Gastroesophageal sphincter (tissue), 4 donors: ENCODE results near the gene GPR137B. TPM values are rescaled to one million over a fixed set of nuclear protein-coding genes. Genes with fewer than 3 reads are reported as not detected.
"Not testable (repeated sequence)": the region's sequence is repeated elsewhere in the genome, so short reads cannot be mapped to it uniquely, and the experiment has no call there.

Experiments used
- ATAC-seq: fragments of 150-250 bp; one replicate; pipeline ENCODE4 v1.9.1; 2016; ENCODE audit warnings: mild to moderate bottlenecking, moderate library complexity
- H3K27ac ChIP-seq, 4 donors: fragments of 200-600 bp; sonication (generic) in 3 of 4; 1 replicate in 3 of 4; 2 replicates in 1 of 4; pipeline ENCODE4 v1.5.1; 2016 to 2019
- H3K27me3 ChIP-seq: fragments of 200-600 bp; sonication (generic); one replicate; pipeline ENCODE4 v1.5.1; 2019
- H3K36me3 ChIP-seq, 2 donors: fragments of 200-600 bp; sonication (generic); one replicate each; pipeline ENCODE4 v1.5.1; 2019; ENCODE audit warnings: control low read depth in 1 of 2
- H3K4me1 ChIP-seq, 3 donors: fragments of 200-600 bp; sonication (generic); 1 replicate in 2 of 3; 2 replicates in 1 of 3; pipeline ENCODE4 v1.5.1; 2016 to 2019; ENCODE audit warnings: control low read depth in 2 of 3
- H3K4me3 ChIP-seq, 2 donors: fragments of 200-600 bp; sonication (generic); one replicate each; pipeline ENCODE4 v1.5.1; 2019; ENCODE audit warnings: mild to moderate bottlenecking in 1 of 2, moderate library complexity in 1 of 2
- H3K9me3 ChIP-seq, 3 donors: fragments of 200-600 bp; sonication (generic); one replicate each; pipeline ENCODE4 v1.5.1; 2017 to 2019; ENCODE audit warnings: control low read depth in 2 of 3
- EP300 ChIP-seq: sonication (generic); formaldehyde crosslinking; IDR thresholded peaks from one replicate; pipeline ENCODE4 v1.6.1; 2017; ENCODE audit warnings: antibody characterized with exemption, mild to moderate bottlenecking
- POLR2A ChIP-seq, 2 donors: fragments of 450-650 bp; IDR thresholded peaks; one replicate each; pipeline ENCODE4 v1.6.1; 2017; ENCODE audit warnings: antibody characterized with exemption in 2 of 2, mild to moderate bottlenecking in 2 of 2, moderate library complexity in 1 of 2
- POLR2AphosphoS5 ChIP-seq: sonication (generic); formaldehyde crosslinking; IDR thresholded peaks from one replicate; pipeline ENCODE4 v1.6.1; 2017; ENCODE audit warnings: antibody characterized with exemption
- WGBS, 2 donors: methylation state at CpG; one replicate each; pipeline ENCODE4 v1.1.5; 2018; ENCODE audit warnings: low coverage in 1 of 2; 5-methylcytosine and 5-hydroxymethylcytosine counted together
- total RNA-seq, 4 donors: library from RNA; depleted of rRNA; stranded (reverse); fragments of >200 nt; gene quantifications; one replicate each; pipeline ENCODE4 v1.1.0, GENCODE V29; 2016
- TF ChIP-seq, protein P1 (sequence below), 4 experiments: fragments of 200-600 bp in 2 of 4; fragments of 450-650 bp in 2 of 4; sonication (generic) in 1 of 4; IDR thresholded peaks; one replicate each; pipeline ENCODE4 v1.5.1; 2017 to 2019; ENCODE audit warnings: antibody characterized with exemption in 4 of 4, mild to moderate bottlenecking in 2 of 4, moderate library complexity in 2 of 4

GPR137B gene
- total RNA-seq, 4 donors from 2014 or later, result 11.4 to 17.7 (median 14.1) TPM

- no peak for ATAC-seq
- TF ChIP-seq EP300 (no peak), POLR2AphosphoS5 (no peak), POLR2A (IDR thresholded peaks at IDR 0.05) (no peak)
- TF ChIP-seq, protein P1, sequence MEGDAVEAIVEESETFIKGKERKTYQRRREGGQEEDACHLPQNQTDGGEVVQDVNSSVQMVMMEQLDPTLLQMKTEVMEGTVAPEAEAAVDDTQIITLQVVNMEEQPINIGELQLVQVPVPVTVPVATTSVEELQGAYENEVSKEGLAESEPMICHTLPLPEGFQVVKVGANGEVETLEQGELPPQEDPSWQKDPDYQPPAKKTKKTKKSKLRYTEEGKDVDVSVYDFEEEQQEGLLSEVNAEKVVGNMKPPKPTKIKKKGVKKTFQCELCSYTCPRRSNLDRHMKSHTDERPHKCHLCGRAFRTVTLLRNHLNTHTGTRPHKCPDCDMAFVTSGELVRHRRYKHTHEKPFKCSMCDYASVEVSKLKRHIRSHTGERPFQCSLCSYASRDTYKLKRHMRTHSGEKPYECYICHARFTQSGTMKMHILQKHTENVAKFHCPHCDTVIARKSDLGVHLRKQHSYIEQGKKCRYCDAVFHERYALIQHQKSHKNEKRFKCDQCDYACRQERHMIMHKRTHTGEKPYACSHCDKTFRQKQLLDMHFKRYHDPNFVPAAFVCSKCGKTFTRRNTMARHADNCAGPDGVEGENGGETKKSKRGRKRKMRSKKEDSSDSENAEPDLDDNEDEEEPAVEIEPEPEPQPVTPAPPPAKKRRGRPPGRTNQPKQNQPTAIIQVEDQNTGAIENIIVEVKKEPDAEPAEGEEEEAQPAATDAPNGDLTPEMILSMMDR (IDR thresholded peaks at IDR 0.05), result no peak
- Histone ChIP-seq H3K27me3 (no peaks in the 10 kb centered on the region), H3K4me3 (no peak overlapping the region), H3K4me1 (no peaks in the 10 kb centered on the region), H3K9me3 (no peaks in the 10 kb centered on the region), H3K27ac (no peak overlapping the region), H3K36me3 (peaks cover 0 to 15% of the 10 kb centered on the region in 2 donors)
- 79 to 94% methylated on average over 7 of the region's 12 CpGs for WGBS, 2 donors
Observed at GRCh38 chr1:236175642-236176336, 33.5 kb downstream of the GPR137B start.

GRCh38 chr1:236176337-236177336 is 34.3 kb downstream of the GPR137B start:
- ATAC-seq, result no peak
- H3K27me3 ChIP-seq, result no peaks in the 10 kb centered on the region
- H3K4me3 ChIP-seq, result no peak overlapping the region
- no peak overlapping the region for H3K27ac ChIP-seq
- no peaks in the 10 kb centered on the region for H3K9me3 ChIP-seq
- TF ChIP-seq POLR2A (IDR thresholded peaks at IDR 0.05) (no peak), EP300 (no peak)
- WGBS, 2 donors, result 62 to 77% methylated on average over 6 to 12 of the region's 18 CpGs
- H3K4me1 ChIP-seq, result no peaks in the 10 kb centered on the region
- H3K36me3 ChIP-seq, result peaks cover 0 to 22% of the 10 kb centered on the region in 2 donors

- H3K4me3 ChIP-seq, result no peak overlapping the region
- no peaks in the 10 kb centered on the region for H3K9me3 ChIP-seq
- ATAC-seq, result no peak
- H3K27me3 ChIP-seq, result no peaks in the 10 kb centered on the region
- WGBS, 2 donors, result 94 to 100% methylated on average over 1 to 6 of the region's 6 CpGs
- peaks cover 0 to 28% of the 10 kb centered on the region in 2 donors for H3K36me3 ChIP-seq
- H3K4me1 ChIP-seq, result no peaks in the 10 kb centered on the region
- TF ChIP-seq, protein P1 (IDR thresholded peaks at IDR 0.05), result no peak
- TF ChIP-seq EP300 (no peak), POLR2AphosphoS5 (no peak), POLR2A (IDR thresholded peaks at IDR 0.05) (no peak)
- no peak overlapping the region for H3K27ac ChIP-seq
Observed at GRCh38 chr1:236179634-236180033, 37.3 kb downstream of the GPR137B start.

DNA sequence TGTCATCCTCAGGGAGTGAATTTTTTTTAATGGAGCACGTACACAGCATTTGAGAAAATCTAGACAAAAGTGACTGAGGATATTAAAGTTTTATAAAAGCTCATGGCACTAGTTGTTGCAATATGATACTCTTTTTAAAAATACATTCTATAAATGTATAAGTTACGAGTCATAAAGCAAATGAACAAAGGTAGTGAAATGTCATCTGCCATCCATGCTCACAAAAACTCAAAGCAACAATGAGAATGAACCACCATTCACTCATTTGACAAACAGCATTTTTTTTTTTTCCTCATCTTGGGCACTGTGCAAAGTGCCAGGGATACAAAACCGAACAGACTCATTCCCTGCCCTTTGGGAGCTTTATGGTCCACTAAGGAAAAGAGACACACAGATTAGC is 38.7 kb downstream of the GPR137B start:
- Histone ChIP-seq H3K36me3 (peaks cover 0 to 38% of the 10 kb centered on the region in 2 donors), H3K9me3 (no peaks in the 10 kb centered on the region), H3K4me3 (no peak overlapping the region), H3K4me1 (no peaks in the 10 kb centered on the region), H3K27ac (no peak overlapping the region), H3K27me3 (no peaks in the 10 kb centered on the region)
- 92 to 97% methylated on average over 3 of the region's 3 CpGs for WGBS, 2 donors
- no peak for ATAC-seq
- TF ChIP-seq POLR2AphosphoS5, result no peak
- TF ChIP-seq EP300, result no peak
- TF ChIP-seq, protein P1 (IDR thresholded peaks at IDR 0.05), result no peak
- no peak for TF ChIP-seq POLR2A (IDR thresholded peaks at IDR 0.05)

DNA sequence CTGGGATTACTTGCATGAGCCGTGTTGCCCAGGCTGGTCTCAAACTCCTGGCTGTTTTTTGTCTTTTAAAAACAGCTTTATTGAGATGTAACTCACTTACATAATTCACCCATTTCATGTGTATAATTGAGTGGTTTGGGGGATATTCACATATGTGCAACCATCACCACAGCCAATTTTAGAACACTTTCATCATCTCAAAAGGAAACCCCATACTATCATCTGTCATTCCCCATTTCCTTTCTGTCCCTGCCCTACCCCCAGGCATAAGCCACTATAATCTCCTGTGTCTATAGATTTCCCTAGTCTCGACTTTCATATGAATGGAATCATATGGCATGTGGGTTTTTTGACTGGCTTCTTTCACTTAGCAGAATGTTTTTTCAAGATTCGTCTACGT is 43.3 kb downstream of the GPR137B start:
- Histone ChIP-seq H3K27ac (no peak overlapping the region), H3K4me1 (no peaks in the 10 kb centered on the region), H3K9me3 (peaks cover 0 to 5% (median 0%) of the 10 kb centered on the region in 3 donors), H3K27me3 (no peaks in the 10 kb centered on the region), H3K36me3 (peaks cover 0 to 35% of the 10 kb centered on the region in 2 donors), H3K4me3 (no peak overlapping the region)
- WGBS, 2 donors, result 93 to 97% methylated on average over 3 to 4 of the region's 4 CpGs
- TF ChIP-seq EP300 (no peak), POLR2A (IDR thresholded peaks at IDR 0.05) (no peak), POLR2AphosphoS5 (no peak)
- TF ChIP-seq, protein P1 (IDR thresholded peaks at IDR 0.05), result no peak
- no peak for ATAC-seq

DNA sequence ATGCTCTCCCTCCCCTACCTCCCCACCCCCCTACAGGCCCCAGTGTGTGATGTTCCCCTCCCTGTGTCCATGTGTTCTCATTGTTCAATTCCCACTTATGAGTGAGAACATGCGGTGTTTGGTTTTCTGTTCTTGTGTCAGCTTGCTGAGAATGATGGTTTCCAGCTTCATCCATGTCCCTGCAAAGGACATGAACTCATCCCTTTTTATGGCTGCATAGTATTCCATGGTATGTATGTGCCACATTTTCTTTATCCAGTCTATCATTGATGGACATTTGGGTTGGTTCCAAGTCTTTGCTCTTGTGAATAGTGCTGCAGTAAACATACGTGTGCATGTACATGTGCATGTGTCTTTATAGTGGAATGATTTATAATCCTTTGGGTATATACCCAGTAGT is 44.1 kb downstream of the GPR137B start:
- 94 to 100% methylated on average over 2 of the region's 2 CpGs for WGBS, 2 donors
- not testable (repeated sequence) for H3K27ac ChIP-seq, H3K4me3 ChIP-seq, H3K27me3 ChIP-seq, ATAC-seq, H3K4me1 ChIP-seq, H3K9me3 ChIP-seq
- peaks cover 0 to 30% of the 10 kb centered on the region in 2 donors for H3K36me3 ChIP-seq

- not testable (repeated sequence) for H3K27ac ChIP-seq, H3K4me3 ChIP-seq, H3K4me1 ChIP-seq, H3K9me3 ChIP-seq, H3K27me3 ChIP-seq, ATAC-seq
- 80 to 90% methylated on average over 1 of the region's 1 CpG for WGBS, 2 donors
- H3K36me3 ChIP-seq, result peaks cover 0 to 35% of the 10 kb centered on the region in 2 donors
Observed at GRCh38 chr1:236188084-236188483, 45.7 kb downstream of the GPR137B start.
